ENCODE measurements around the gene TSPYL2. TPM values are rescaled to one million over a fixed set of nuclear protein-coding genes. Genes with fewer than 3 reads are reported as not detected.

Gene TSPYL2
- total RNA-seq, 1 donor = 15.2 TPM

Small RNAs within 50 kb of the gene (small RNA-seq; reads per million reads assigned to genes)
- gene AL591212.2 = 0.38 reads per million

Other genes starting within 250 kb of the TSPYL2 start
- gene XAGE3, start 214.3 kb upstream of the TSPYL2 start, total RNA-seq (ENCODE audit: low replicate concordance) = not detected in 2 replicates
- gene FAM156B, start 185.0 kb upstream of the TSPYL2 start, total RNA-seq (ENCODE audit: low replicate concordance) = 7.9 and 26.5 TPM in 2 replicates
- gene FAM156A, start 123.8 kb upstream of the TSPYL2 start, total RNA-seq (ENCODE audit: low replicate concordance) = 9.8 and 16.8 TPM in 2 replicates
- gene GPR173, start 33.6 kb upstream of the TSPYL2 start, total RNA-seq (ENCODE audit: low replicate concordance) = 1.1 and 2.5 TPM in 2 replicates
- gene KANTR, start 11.8 kb downstream of the TSPYL2 start, total RNA-seq (ENCODE audit: low replicate concordance) = 4.4 and 7.2 TPM in 2 replicates
- 51.7 and 76.4 TPM in 2 replicates for gene KDM5C, start 142.8 kb downstream of the TSPYL2 start, total RNA-seq (ENCODE audit: low replicate concordance)
- gene IQSEC2, start 199.2 kb downstream of the TSPYL2 start, total RNA-seq (ENCODE audit: low replicate concordance) = 3.6 and 5.6 TPM in 2 replicates